A673 (cell line): ENCODE measurements around the gene ZNF784. TPM values are rescaled to one million over a fixed set of nuclear protein-coding genes. Genes with fewer than 3 reads are reported as not detected.
A peak's percentile ranks its signal among the peaks of the same experiment; 100 is the strongest.

ENCODE experiments used
- BruUV-seq: library from RNA; stranded (reverse); fragments of 400-500 nt; replicated peaks from 2 replicates; lab custom pipeline; 2021; lab: Mats Ljungman, UMichigan
- CTCF ChIA-PET: fragments of 300-600 bp; sonication (Branson Sonifier 250); formaldehyde crosslinking; loops from one replicate; lab custom pipeline; 2022; ENCODE audit warnings: antibody characterized with exemption; lab: Charles Lee
- POLR2A ChIA-PET: fragments of 300-600 bp; sonication (Branson Sonifier 250); formaldehyde crosslinking; loops from one replicate; lab custom pipeline; 2022; ENCODE audit warnings: antibody characterized with exemption; ENCODE audit not compliant: low non-redundant PET; lab: Charles Lee
- DNase-seq: peaks from one replicate; pipeline ENCODE4 v3.0.0-alpha.2; 2015; ENCODE audit warnings: low spot score
- H3K27ac ChIP-seq: fragments of 200-600 bp; sonication (generic); 2 replicates; pipeline ENCODE4 v1.5.1; 2016; ENCODE audit warnings: mixed run types, low read depth, mild to moderate bottlenecking, mixed read lengths, antibody characterized with exemption, low read length; ENCODE audit not compliant: poor library complexity, severe bottlenecking
- H3K27me3 ChIP-seq: fragments of 200-600 bp; sonication (generic); replicated peaks from 2 replicates; pipeline ENCODE4 v1.6.1; 2017; ENCODE audit warnings: mixed run types, low read depth, mild to moderate bottlenecking, mixed read lengths, antibody characterized with exemption, low read length; ENCODE audit not compliant: insufficient read depth, poor library complexity
- H3K36me3 ChIP-seq: fragments of 200-600 bp; sonication (generic); 2 replicates; pipeline ENCODE4 v1.6.1; 2016; ENCODE audit warnings: mixed run types, mild to moderate bottlenecking, mixed read lengths, antibody characterized with exemption, low read length; ENCODE audit not compliant: insufficient read depth, poor library complexity, severe bottlenecking
- H3K4me1 ChIP-seq: fragments of 200-600 bp; sonication (generic); 2 replicates; pipeline ENCODE4 v1.6.1; 2017; ENCODE audit warnings: mixed run types, mild to moderate bottlenecking, mixed read lengths, antibody characterized with exemption, low read length; ENCODE audit not compliant: insufficient read depth, poor library complexity, severe bottlenecking
- H3K4me3 ChIP-seq: fragments of 200-600 bp; sonication (generic); 2 replicates; pipeline ENCODE4 v1.5.1; 2016; ENCODE audit warnings: low read depth, mixed run types, mild to moderate bottlenecking, mixed read lengths, low read length; ENCODE audit not compliant: poor library complexity, severe bottlenecking
- H3K9me3 ChIP-seq: fragments of 200-600 bp; sonication (generic); 2 replicates; pipeline ENCODE4 v1.6.1; 2016; ENCODE audit warnings: mixed run types, low read depth, mild to moderate bottlenecking, mixed read lengths, antibody characterized with exemption, low read length; ENCODE audit not compliant: poor library complexity, severe bottlenecking
- EZH2 ChIP-seq: fragments of 200-600 bp; sonication (generic); IDR thresholded peaks from 2 replicates; pipeline ENCODE4 v1.6.1; 2017; ENCODE audit warnings: borderline replicate concordance, low read depth, mild to moderate bottlenecking, mixed read lengths, antibody characterized with exemption, low read length; ENCODE audit not compliant: poor library complexity, severe bottlenecking
- intact Hi-C: fragments of 100-400 bp; cut with micrococcal nuclease; formaldehyde crosslinking; loops from one replicate; pipeline ENCODE4 v1.10.0; 2022; ENCODE audit not compliant: unreplicated experiment
- total RNA-seq: library from RNA; stranded (reverse); gene quantifications from 2 replicates; pipeline ENCODE4 v1.2.3, GENCODE V29; 2021
- TF ChIP-seq, protein P1 (sequence below): fragments of 300-800, 200-600 bp; sonication (generic); conservative IDR thresholded peaks from 2 replicates; pipeline ENCODE4 v1.5.1; 2017; ENCODE audit warnings: low read depth, mild to moderate bottlenecking, antibody characterized with exemption, low read length, moderate library complexity, mixed read lengths

Gene ZNF784
- total RNA-seq, 1 experiment from 2014 or later: 7.1 TPM

DNA sequence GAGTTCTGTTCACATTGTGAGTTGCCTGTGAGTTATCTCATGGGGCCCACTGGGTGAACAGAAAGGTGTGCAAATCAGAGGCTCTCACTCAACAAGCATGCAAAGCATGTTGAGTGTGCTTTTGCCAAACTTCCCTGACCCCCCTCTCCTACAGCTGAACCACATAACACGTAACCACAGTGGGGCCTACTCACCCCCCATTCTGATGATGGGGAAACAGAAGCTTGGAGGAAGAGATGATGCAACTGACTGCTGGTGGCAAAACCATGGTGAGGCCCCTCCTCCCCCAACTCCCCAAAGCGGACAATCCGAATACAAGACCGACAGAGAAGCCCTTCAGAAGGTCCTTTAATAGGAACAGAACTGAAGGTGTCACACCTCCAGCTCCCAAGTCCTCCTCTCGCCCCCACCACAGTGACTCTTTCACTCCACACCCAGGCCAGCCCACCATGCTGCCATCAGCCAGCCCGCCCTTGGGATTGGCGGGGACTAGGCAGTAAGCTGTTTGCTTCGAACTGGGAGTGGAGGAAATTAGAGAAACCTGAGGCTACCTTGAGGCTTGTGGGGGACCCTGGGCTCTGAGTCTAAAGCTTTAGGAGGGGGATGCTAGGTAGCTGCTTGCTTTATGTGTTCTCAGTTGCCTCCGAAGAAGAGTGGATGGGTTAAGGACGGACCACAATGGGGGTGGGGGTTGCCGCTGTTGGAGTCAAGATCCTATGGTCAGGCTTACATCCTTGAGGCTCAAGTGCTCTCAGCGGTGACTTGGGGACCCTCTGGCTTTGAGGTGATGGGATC, 3.8 kb downstream of the ZNF784 start:
- BruUV-seq: TSS peak; percentile 18
- ChIA-PET CTCF (no interaction called here), POLR2A (interaction anchor here (0.6 kb wide), 2 partner anchors 16 to 1159 kb away, joined by 3 to 10 read pairs; no protein-coding TSS in a partner anchor)
- Histone ChIP-seq H3K27ac (peak overlapping the region; percentile 13), H3K9me3 (no peaks in the 10 kb centered on the region), H3K27me3 (no peaks in the 10 kb centered on the region), H3K4me3 (no peak overlapping the region), H3K36me3 (peaks cover 21% of the 10 kb centered on the region), H3K4me1 (peaks cover 5% of the 10 kb centered on the region)
- intact Hi-C loops: no loop called here
- TF ChIP-seq EZH2: no peak
- TF ChIP-seq, protein P1, sequence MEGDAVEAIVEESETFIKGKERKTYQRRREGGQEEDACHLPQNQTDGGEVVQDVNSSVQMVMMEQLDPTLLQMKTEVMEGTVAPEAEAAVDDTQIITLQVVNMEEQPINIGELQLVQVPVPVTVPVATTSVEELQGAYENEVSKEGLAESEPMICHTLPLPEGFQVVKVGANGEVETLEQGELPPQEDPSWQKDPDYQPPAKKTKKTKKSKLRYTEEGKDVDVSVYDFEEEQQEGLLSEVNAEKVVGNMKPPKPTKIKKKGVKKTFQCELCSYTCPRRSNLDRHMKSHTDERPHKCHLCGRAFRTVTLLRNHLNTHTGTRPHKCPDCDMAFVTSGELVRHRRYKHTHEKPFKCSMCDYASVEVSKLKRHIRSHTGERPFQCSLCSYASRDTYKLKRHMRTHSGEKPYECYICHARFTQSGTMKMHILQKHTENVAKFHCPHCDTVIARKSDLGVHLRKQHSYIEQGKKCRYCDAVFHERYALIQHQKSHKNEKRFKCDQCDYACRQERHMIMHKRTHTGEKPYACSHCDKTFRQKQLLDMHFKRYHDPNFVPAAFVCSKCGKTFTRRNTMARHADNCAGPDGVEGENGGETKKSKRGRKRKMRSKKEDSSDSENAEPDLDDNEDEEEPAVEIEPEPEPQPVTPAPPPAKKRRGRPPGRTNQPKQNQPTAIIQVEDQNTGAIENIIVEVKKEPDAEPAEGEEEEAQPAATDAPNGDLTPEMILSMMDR: no peak
- no peak for DNase-seq

DNA sequence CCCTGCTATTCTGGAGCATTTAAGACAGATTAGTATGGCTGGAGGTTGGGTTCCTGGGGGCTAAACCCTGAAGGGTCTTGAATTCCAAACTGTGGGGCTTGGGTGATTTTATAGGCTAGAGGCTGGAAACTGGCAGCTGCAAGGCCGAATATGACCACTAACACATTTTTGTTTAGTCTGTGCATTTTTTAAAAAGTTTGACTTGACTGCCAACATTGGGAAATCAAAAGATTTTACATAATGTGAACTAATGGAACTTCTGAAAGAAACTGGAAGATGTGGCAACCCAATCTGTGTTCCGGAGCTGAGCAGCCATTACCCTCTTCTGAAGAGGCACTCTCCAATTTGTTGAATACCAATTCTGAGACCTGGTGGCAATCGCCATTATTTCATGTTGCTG, 5.1 kb downstream of the ZNF784 start:
- H3K27me3 ChIP-seq: no peaks in the 10 kb centered on the region
- no TSS peak for BruUV-seq
- H3K4me3 ChIP-seq: no peak overlapping the region
- no peaks in the 10 kb centered on the region for H3K9me3 ChIP-seq
- H3K4me1 ChIP-seq: no peaks in the 10 kb centered on the region
- intact Hi-C loops: no loop called here
- ChIA-PET CTCF (no interaction called here), POLR2A (interaction anchor here (0.8 kb wide), 1 partner anchor 15 kb away, joined by 6 read pairs; no protein-coding TSS in a partner anchor)
- DNase-seq: no peak
- no peak overlapping the region for H3K27ac ChIP-seq
- H3K36me3 ChIP-seq: peaks cover 25% of the 10 kb centered on the region
- no peak for TF ChIP-seq EZH2
- TF ChIP-seq, protein P1: no peak

DNA sequence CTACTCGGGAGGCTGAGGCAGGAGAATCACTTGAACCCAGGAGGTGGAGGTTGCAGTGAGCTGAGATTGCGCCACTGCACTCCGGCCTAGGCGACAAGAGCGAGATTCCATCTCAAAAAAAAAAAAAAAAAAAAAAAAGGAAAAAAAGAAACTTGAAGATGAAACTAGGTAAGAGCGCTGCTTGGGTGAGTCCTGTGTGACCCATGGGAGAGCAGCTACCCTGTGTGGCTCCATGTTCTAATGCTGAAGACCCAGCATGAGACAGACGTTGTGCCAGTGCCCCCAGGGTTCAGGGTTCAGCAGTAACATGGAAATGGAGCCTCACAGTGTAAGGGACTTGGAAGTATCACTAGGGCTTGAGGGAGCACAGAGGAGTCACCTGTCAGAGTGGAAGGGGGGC, 5.9 kb downstream of the ZNF784 start:
- Histone ChIP-seq H3K4me3 (no peak overlapping the region), H3K27ac (no peak overlapping the region), H3K36me3 (peaks cover 29% of the 10 kb centered on the region), H3K9me3 (no peaks in the 10 kb centered on the region), H3K4me1 (no peaks in the 10 kb centered on the region), H3K27me3 (no peaks in the 10 kb centered on the region)
- ChIA-PET CTCF (interaction anchor here (0.6 kb wide), 1 partner anchor 14 kb away, joined by 7 read pairs; no protein-coding TSS in a partner anchor), POLR2A (interaction anchor here (0.8 kb wide), 1 partner anchor 14 kb away, joined by 6 read pairs; no protein-coding TSS in a partner anchor)
- BruUV-seq: no TSS peak
- TF ChIP-seq, protein P1: no peak
- no peak for TF ChIP-seq EZH2
- intact Hi-C loops: no loop called here
- no peak for DNase-seq
